Thoracic aorta (tissue), 2 donors: ENCODE results near the gene CSTF1. TPM values are rescaled to one million over a fixed set of nuclear protein-coding genes. Genes with fewer than 3 reads are reported as not detected.
"Not testable (repeated sequence)": the region's sequence is repeated elsewhere in the genome, so short reads cannot be mapped to it uniquely, and the experiment has no call there.

Experiments
- ATAC-seq: fragments of 150-250 bp; one replicate; pipeline ENCODE4 v1.8.0; 2017; ENCODE audit warnings: low read depth; ENCODE audit not compliant: insufficient number of reproducible peaks, low FRiP score
- DNase-seq: peaks from one replicate; pipeline ENCODE4 v3.0.0-alpha.2; 2020; ENCODE audit warnings: low spot score
- H3K27ac ChIP-seq, 2 donors: fragments of 200-600 bp; sonication (generic); 1 replicate in 1 of 2; 2 replicates in 1 of 2; pipeline ENCODE4 v1.5.1; 2016; ENCODE audit warnings: mild to moderate bottlenecking in 2 of 2, moderate library complexity in 2 of 2
- H3K27me3 ChIP-seq: fragments of 200-600 bp; sonication (generic); replicated peaks from 2 replicates; pipeline ENCODE4 v1.6.0; 2016; ENCODE audit warnings: mild to moderate bottlenecking; ENCODE audit not compliant: insufficient read depth
- H3K36me3 ChIP-seq: fragments of 200-600 bp; sonication (generic); one replicate; pipeline ENCODE4 v1.5.1; 2016
- H3K4me1 ChIP-seq, 2 donors: fragments of 200-600 bp; sonication (generic); 1 replicate in 1 of 2; 2 replicates in 1 of 2; pipeline versions ENCODE4 v1.5.1 to v1.6.0; 2016; ENCODE audit warnings: low read depth in 2 of 2, mild to moderate bottlenecking in 1 of 2; ENCODE audit not compliant: control insufficient read depth in 1 of 2
- H3K4me3 ChIP-seq: fragments of 200-600 bp; sonication (generic); 2 replicates; pipeline ENCODE4 v1.5.1; 2016; ENCODE audit warnings: mild to moderate bottlenecking
- H3K9me3 ChIP-seq: fragments of 200-600 bp; sonication (generic); 2 replicates; pipeline ENCODE4 v1.5.1; 2016
- total RNA-seq, 2 donors: library from RNA; depleted of rRNA; stranded (reverse); fragments of >200 nt; gene quantifications; one replicate each; pipeline versions ENCODE4 v1.1.0 to v1.2.3, GENCODE V29; 2016
- TF ChIP-seq, protein P1 (sequence below): fragments of 200-600 bp; sonication (generic); IDR thresholded peaks from one replicate; pipeline ENCODE4 v1.5.1; 2019; ENCODE audit warnings: antibody characterized with exemption

The CSTF1 gene
- total RNA-seq, 2 donors from 2014 or later = 4.6 to 22.5 TPM

DNA sequence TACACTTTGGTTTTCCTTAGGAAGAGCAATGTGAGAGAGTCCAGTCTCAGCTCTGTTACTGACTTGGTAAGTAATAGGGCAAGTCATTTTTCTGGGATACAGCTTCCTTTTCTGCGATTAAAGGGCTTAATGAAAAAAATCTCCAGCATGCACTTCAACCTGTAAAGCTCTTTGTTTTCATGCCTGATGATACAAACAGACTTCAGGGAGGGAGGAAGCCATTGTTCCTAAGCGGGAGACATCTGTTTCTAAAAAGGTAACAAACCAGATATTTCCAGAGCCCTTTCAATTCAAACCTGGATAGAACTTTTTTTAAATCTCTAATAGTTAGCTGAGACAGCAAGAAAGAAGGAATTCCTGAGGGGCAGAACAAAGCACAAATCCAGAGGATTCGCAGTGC lies 14.5 kb downstream of the CSTF1 start:
- DNase-seq = no peak
- TF ChIP-seq, protein P1, sequence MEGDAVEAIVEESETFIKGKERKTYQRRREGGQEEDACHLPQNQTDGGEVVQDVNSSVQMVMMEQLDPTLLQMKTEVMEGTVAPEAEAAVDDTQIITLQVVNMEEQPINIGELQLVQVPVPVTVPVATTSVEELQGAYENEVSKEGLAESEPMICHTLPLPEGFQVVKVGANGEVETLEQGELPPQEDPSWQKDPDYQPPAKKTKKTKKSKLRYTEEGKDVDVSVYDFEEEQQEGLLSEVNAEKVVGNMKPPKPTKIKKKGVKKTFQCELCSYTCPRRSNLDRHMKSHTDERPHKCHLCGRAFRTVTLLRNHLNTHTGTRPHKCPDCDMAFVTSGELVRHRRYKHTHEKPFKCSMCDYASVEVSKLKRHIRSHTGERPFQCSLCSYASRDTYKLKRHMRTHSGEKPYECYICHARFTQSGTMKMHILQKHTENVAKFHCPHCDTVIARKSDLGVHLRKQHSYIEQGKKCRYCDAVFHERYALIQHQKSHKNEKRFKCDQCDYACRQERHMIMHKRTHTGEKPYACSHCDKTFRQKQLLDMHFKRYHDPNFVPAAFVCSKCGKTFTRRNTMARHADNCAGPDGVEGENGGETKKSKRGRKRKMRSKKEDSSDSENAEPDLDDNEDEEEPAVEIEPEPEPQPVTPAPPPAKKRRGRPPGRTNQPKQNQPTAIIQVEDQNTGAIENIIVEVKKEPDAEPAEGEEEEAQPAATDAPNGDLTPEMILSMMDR = no peak
- Histone ChIP-seq H3K27ac (no peak overlapping the region), H3K9me3 (no peaks in the 10 kb centered on the region), H3K27me3 (no peaks in the 10 kb centered on the region), H3K4me1 (no peaks in the 10 kb centered on the region), H3K36me3 (peaks cover 27% of the 10 kb centered on the region), H3K4me3 (no peak overlapping the region)
- ATAC-seq = no peak

- Histone ChIP-seq H3K27me3 (no peaks in the 10 kb centered on the region), H3K4me1 (no peaks in the 10 kb centered on the region), H3K4me3 (no peak overlapping the region), H3K9me3 (no peaks in the 10 kb centered on the region), H3K36me3 (peaks cover 15% of the 10 kb centered on the region), H3K27ac (no peak overlapping the region)
- DNase-seq (no peak), ATAC-seq (no peak)
- TF ChIP-seq, protein P1 = no peak
Observed at GRCh38 chr20:56409521-56409920, 17.1 kb downstream of the CSTF1 start.

DNA sequence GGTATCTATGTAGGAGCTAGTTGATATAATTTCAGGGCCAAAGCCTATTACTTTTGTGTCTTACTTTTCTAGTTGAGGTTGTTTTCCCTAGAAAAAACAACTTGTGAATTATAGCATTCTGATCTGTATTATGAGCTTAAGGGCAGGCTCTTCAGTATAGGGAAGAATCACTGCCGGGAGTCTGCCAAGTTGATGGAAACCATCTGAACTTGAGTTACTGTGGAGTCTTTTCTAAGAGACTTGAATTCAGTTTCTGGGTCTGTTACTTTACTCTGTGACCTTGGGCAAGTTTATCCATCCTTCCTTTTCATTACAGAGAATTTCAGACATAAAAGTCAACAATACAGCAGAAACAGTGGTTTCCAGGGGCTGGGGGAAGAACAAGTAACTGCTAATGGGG lies 17.5 kb downstream of the CSTF1 start:
- no peak for DNase-seq
- no peak overlapping the region for H3K4me3 ChIP-seq
- H3K27me3 ChIP-seq = no peaks in the 10 kb centered on the region
- TF ChIP-seq, protein P1 = no peak
- H3K27ac ChIP-seq = no peak overlapping the region
- H3K4me1 ChIP-seq = no peaks in the 10 kb centered on the region
- no peak for ATAC-seq
- no peaks in the 10 kb centered on the region for H3K9me3 ChIP-seq
- peaks cover 13% of the 10 kb centered on the region for H3K36me3 ChIP-seq

- H3K4me3 ChIP-seq, ATAC-seq, H3K9me3 ChIP-seq, H3K4me1 ChIP-seq, DNase-seq, H3K27ac ChIP-seq, H3K27me3 ChIP-seq: not testable (repeated sequence)
- peaks cover 11% of the 10 kb centered on the region for H3K36me3 ChIP-seq
Observed at GRCh38 chr20:56411287-56411686, 18.8 kb downstream of the CSTF1 start.

DNA sequence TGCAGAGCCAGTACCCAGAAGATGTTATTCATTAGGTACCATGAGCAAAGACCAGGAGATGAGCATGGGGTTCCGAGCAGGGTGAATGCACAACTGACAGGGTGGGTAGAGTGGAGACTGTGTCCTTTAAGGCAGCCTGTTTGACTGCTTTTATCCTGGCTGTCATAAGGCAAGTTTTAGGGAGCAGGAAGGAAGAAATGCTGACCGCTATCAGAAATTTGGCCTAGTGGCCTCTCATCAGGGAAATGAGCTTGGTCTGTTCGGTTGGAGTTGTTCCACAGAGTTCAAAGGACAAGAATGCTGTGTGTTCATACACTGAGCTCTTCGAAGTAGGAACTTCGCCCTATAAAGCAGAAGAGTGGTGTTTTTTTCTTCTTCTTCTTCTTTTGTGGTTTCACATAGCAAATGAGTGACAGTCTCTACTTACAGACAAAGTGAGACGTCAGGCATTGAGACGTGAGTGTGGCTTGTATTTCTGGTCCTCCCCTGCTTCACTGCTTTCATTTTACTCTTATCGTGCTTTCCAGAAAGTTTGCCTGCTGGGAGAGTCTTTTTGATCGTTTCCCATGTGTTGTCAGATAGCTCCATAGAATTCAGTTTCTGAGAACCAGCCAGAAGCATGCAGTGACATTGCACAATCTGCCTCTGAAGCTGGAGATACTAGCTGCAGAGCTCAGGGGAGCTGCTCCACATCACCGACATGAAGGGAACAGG lies 19.5 kb downstream of the CSTF1 start, which contains the start of gene CASS4:
Gene CASS4, plus strand, starts transcription at position 502 of the 714 bp plus-strand sequence. Its CDS starts 199 bp downstream, at position 701.
- H3K27ac ChIP-seq = peak within 1 kb of the TSS in 1 of 2 donors; percentile 40
- TF ChIP-seq, protein P1 = no peak
- no peaks in the 10 kb centered on the region for H3K9me3 ChIP-seq
- H3K36me3 ChIP-seq = peaks cover 7% of the 10 kb centered on the region
- H3K4me1 ChIP-seq = no peaks in the 10 kb centered on the region
- peak within 1 kb of the TSS; percentile 37 for H3K4me3 ChIP-seq
- DNase-seq (no peak), ATAC-seq (peak; percentile 43)
- H3K27me3 ChIP-seq = no peaks in the 10 kb centered on the region

DNA sequence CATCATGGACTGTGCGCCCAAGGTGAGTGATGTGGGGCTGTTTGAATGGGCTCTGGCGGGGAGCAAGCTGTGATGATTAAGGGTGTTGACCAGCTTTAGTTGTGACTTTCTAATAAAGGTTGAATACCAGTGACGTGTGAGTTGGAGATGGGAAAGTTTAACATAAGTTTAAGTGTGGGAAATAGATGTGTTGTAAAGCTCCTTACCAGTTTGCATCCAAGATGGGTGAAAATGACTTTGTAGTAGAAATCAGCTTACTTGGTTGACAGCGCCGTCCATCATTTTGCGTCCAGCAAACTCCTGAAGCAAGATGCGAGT lies 20.0 kb downstream of the CSTF1 start:
- ATAC-seq (no peak), DNase-seq (no peak)
- TF ChIP-seq, protein P1 = no peak
- Histone ChIP-seq H3K27me3 (no peaks in the 10 kb centered on the region), H3K4me1 (no peaks in the 10 kb centered on the region), H3K27ac (peak overlapping the region in 1 of 2 donors; percentile 40), H3K9me3 (no peaks in the 10 kb centered on the region), H3K4me3 (peak overlapping the region; percentile 37), H3K36me3 (peaks cover 2% of the 10 kb centered on the region)
